ENCODE measurements around the gene SUSD2.

SUSD2 gene

GRCh38 chr22:24160546-24160945 lies 20.7 kb upstream of the SUSD2 start:
- no peak for FAIRE-seq
- no peak for TF ChIP-seq CTCF (IDR thresholded peaks at IDR 0.05; ENCODE audit: insufficient read depth, missing control alignments)

GRCh38 chr22:24161485-24161884 lies 19.8 kb upstream of the SUSD2 start:
- no peak for DNase-seq (ENCODE audit: insufficient read length, low spot score)
- no peak for FAIRE-seq
- TF ChIP-seq CTCF (IDR thresholded peaks at IDR 0.05; ENCODE audit: insufficient read depth, missing control alignments) = no peak

More at GRCh38 chr22:24160546-24160945, 20.7 kb upstream of the SUSD2 start:
- no peak for DNase-seq (ENCODE audit: insufficient read length, low spot score)

- no peak for TF ChIP-seq CTCF (IDR thresholded peaks at IDR 0.05; ENCODE audit: insufficient read depth, missing control alignments)
- FAIRE-seq = no peak
- no peak for DNase-seq (ENCODE audit: insufficient read length, low spot score)
Observed at GRCh38 chr22:24161909-24162308, 19.4 kb upstream of the SUSD2 start.

- FAIRE-seq = no peak
Observed at GRCh38 chr22:24162436-24162835, 18.9 kb upstream of the SUSD2 start.

GRCh38 chr22:24164243-24164642 lies 17.0 kb upstream of the SUSD2 start:
- DNase-seq (ENCODE audit: insufficient read length, low spot score) (no peak), FAIRE-seq (no peak)
- no peak for TF ChIP-seq CTCF (IDR thresholded peaks at IDR 0.05; ENCODE audit: insufficient read depth, missing control alignments)

More at GRCh38 chr22:24162436-24162835, 18.9 kb upstream of the SUSD2 start:
- TF ChIP-seq CTCF (IDR thresholded peaks at IDR 0.05; ENCODE audit: insufficient read depth, missing control alignments) = no peak
- no peak for DNase-seq (ENCODE audit: insufficient read length, low spot score)

GRCh38 chr22:24164940-24165339 lies 16.3 kb upstream of the SUSD2 start:
- DNase-seq (ENCODE audit: insufficient read length, low spot score) = no peak
- no peak for FAIRE-seq
- no peak for TF ChIP-seq CTCF (IDR thresholded peaks at IDR 0.05; ENCODE audit: insufficient read depth, missing control alignments)

- FAIRE-seq = no peak
- TF ChIP-seq CTCF (IDR thresholded peaks at IDR 0.05; ENCODE audit: insufficient read depth, missing control alignments) = no peak
- no peak for DNase-seq (ENCODE audit: insufficient read length, low spot score)
Observed at GRCh38 chr22:24165673-24166072, 15.6 kb upstream of the SUSD2 start.
